T1000 (cell line): ENCODE measurements around the gene TCF7L2.

Source experiments
- DNase-seq: peaks from one replicate; lab custom pipeline; 2025; ENCODE audit warnings: mixed read lengths; lab: John Stamatoyannopoulos, UW

The TCF7L2 gene

DNA sequence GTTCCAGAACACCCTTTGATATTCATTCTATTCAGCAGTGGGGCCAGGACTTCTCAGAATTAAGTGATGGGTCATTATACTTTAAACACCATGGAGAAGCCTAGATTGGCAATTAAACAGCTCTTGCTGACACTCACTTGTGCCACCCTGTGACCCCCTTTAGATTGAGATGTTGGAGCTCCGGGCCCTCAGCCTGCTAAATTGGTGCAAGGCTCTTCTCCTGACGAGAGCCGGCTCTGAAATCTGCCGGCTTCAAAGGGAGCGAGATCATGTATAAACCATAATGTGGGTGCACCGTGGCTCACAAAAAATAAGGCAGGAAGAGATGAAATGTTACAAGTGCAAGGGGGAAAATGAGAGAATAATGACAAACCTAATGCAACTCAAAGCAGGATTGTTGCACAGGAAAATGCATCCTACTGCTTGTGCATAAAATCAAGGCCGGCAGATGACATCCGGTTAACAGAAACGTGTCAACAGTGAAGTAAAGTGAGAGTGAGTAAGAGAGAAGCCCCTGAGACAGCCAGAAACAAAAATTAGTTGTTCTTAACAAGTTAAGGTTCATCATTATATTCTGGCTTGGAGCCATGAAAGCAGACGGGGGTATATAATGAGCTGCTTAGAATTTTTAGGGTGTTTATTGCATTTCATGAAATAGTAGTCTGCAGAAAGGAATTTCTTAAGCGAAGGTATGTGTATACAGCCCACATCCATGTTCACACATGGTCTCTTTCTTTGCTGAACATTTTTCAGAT lies 198.2 kb downstream of the TCF7L2 start:
- no peak for DNase-seq

DNA sequence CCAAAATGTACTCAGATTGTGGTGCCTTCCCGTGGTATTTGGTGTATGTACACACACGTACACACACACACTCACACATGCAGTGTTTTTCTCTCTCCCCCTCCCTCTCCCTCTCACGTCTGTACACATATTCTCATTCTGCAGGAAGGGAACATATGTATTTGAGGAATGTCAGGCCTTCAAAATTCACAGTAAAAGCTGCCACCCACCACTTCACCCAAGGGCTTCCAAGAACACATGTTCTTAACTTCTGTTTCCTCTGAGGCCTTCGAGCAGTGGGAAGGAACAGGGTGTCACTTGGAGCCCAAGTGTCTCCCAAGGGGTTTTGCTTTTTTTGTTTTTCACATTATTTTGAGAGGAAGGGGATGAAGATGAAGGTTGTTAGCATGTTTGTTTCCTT lies 198.9 kb downstream of the TCF7L2 start:
- no peak for DNase-seq

DNA sequence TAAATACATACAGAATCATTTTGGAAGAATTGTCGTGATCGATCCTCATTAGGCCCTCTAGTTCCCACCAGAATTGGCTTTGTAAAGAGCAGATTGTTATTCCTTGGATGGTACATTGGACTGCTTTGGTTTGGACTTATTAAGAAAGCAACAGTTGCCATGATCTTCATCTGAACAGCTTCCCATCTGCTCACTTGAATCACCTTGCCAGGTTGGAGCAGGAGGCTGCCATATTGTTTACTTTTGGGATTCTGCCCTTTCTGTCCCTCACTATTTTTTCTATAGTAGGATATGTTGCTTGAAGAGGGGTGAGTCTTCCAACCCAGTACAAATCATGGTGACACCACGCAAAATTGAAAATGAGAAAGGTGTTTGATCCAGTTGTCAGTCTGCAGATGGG lies 199.6 kb downstream of the TCF7L2 start:
- DNase-seq, result no peak

GRCh38 chr10:113151190-113151666 lies 201.2 kb downstream of the TCF7L2 start:
- no peak for DNase-seq

GRCh38 chr10:113153493-113154102 lies 203.6 kb downstream of the TCF7L2 start:
- DNase-seq, result no peak

DNA sequence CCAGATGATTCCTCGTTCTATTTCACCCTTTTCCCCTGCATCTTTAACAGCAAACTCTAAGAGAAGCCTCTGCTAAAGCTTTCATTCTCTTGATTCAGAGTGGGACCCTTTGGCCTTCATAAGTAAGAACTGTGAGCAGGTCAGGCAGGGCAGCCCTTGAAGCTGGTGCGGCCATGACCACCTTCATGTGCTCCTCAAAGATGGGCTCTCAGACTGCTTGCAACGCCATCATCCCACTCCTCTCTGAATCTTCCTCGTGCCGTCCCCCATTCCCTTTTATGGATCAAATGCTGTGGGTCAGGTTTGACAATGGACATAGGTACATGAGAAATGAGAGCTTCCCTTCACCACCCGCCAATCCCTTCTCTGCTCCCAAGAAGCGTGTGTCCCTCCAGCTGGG lies 207.4 kb downstream of the TCF7L2 start:
- no peak for DNase-seq

DNA sequence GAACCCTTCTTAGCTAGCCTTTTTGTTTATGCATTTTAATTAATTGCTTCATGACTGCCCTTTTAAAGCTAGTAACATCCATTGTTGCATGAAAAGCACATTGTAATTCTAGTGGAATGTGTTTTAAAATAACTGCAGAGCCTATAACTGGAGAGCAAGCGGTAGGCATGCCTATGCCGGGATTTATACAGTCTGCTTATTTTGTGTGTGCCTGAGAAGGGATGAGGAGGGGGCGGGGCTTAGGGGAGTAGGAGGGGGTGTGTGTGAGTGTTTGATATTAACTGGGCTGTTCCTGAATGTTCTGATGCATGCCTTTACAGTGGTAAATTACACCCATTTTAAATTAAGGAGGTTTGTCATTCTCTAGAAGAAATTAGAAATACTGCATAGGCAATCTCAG lies 208.1 kb downstream of the TCF7L2 start:
- DNase-seq, result no peak

- DNase-seq, result no peak
Observed at GRCh38 chr10:113159563-113159962, 209.5 kb downstream of the TCF7L2 start.

DNA sequence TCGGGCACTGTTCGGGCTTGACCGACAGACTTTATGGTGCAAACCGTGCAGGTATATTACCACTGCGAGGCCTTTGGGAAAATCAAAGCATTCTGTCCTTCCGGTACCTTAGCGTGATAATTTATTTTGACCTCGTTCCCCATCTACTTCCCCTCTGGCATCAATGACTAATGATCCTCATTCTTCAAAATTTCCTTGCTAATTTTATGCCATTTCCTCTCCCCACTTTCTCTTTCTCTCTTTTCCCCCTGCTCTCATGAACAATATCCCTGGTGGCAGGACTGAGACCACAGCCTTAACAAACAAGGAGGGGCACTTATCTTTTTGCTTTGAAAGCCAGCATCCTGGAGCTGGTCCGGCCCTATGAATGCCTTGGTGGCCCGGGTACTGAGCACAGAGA lies 210.6 kb downstream of the TCF7L2 start:
- no peak for DNase-seq

GRCh38 chr10:113161066-113161465 lies 211.0 kb downstream of the TCF7L2 start:
- no peak for DNase-seq

DNA sequence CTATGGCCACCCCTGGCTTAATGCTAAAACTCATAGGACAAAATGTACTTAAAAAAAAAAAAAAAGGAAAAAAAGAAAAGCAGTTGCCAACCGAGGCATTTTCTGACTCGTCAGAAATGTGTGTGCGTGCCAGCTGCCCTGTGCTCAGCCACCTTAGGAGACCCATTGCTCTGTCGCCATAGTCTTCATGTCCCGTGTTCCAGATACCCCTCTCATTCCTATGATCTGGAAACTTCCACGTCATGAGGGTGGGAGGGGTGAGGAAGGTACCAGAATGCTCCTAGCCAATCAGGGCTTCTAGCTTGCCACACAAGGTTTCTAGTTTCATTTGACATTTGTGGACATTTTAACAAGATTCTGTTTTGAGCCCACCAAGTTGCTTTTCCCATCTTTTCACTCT lies 212.9 kb downstream of the TCF7L2 start:
- no peak for DNase-seq

- DNase-seq, result no peak
Observed at GRCh38 chr10:113165673-113166072, 215.6 kb downstream of the TCF7L2 start.

- DNase-seq, result no peak
Observed at GRCh38 chr10:113167702-113168101, 217.7 kb downstream of the TCF7L2 start.

DNA sequence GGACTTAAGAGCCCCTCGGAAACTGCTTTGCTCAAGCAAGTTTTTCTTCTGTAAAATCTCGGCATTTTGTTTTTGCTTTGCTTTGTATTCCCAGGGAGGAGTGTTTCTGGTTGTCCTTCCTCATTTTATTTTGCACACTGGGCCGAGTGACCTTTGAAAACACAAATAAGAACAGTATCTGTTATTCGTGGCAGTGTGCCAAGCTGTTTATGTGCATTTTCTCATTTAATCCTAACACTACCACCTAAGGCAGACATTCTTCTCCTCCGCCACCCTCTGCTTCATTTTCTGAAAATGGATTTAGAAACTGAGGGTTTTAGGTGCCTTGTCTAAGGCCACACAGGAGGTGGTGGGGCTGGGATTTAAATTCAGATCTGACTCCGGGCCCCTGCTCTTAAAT lies 218.5 kb downstream of the TCF7L2 start:
- no peak for DNase-seq

DNA sequence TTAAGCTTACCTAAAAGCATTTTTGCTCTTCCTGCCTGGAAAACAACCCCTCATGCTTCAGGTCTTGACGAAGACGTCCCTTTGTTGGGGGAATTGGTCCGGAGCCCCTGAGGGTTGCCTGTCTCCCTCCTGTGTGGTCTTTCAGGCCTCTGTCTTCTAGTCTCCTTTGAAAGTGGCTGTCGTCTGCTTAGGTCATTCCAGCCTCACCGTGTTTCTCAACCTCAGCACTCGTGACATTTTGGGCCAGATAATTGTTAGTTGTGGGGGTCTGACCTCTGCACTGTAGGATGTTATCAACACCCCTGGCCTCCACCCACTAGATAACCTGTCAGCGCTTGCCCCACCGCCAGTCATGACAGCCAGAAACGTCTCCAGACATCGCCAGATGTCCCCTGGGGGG lies 219.1 kb downstream of the TCF7L2 start:
- no peak for DNase-seq

DNA sequence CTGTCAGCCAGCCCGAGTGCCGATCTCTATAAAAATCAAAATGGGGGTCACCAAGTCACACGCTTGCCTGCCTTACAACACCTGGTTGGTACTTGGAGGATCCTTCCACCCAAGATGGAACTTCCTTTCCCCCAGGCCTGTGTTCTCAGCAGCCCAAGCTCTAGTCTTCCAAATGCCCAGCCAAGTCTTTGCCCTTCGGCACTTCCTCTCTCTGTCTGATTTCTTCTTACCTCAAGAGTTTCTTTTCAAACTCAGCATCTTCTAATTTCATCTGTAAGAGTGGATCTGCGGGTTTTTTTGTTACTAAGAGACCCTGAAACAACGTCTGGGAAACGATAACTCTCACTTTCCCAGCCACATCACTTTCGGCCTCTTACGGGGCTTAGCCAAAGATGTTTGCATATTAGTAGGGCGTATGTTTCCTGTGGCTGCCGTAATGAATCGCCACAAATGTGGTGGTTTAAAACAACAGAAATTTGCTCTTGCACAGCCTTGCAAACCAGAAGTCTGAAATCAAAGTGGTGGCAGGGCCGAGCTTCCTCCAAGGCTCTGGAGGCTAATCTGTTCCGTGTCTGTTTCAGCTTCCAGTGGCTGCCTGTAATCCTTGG lies 219.9 kb downstream of the TCF7L2 start:
- DNase-seq, result no peak

GRCh38 chr10:113171662-113172061 lies 221.6 kb downstream of the TCF7L2 start:
- no peak for DNase-seq

GRCh38 chr10:113175176-113175575 lies 225.1 kb downstream of the TCF7L2 start:
- no peak for DNase-seq

DNA sequence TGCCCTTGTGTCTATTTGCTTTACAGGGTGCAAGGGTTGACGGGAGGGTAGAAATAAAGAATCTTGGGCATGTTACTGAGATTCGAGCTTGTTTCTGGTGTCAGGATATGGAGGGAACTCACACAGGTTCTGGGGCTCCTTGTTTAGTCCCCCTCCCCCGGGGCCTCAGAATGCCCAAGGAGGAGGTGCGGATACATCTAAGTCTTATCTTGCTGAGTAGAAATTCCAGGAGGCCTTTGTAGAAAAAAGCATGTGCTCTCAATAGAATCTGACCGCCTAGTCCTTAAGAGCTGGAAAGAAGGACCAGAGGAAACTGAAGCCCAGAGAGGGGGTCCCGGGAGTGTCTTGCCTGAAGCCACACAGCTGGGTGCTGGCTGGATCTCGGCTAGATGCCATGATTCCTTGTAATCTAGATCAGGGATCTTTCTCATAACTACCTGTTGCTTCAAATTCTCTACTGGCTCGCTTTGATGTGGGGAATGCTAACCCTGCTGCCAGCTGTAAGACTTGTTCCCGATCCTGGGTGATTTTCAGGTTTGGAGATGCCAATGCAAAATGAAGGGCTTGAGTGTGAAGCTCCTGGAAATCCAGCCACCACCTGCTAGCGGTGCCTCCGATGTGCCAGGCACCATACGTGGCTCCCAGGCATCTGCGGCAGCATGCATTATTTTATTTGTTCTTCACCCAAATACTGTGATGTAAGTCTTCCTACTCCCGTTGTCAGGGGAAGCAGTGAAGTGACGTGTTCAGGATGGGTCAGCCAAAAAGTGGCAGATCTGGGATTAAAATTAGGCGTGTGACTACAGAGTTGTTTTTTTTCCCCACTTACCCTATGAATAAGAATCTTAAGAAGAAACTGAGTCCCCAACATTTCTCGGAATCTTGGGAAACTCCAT lies 226.0 kb downstream of the TCF7L2 start:
- DNase-seq, result no peak

GRCh38 chr10:113176652-113177155 lies 226.7 kb downstream of the TCF7L2 start:
- no peak for DNase-seq

GRCh38 chr10:113177156-113177935 lies 227.3 kb downstream of the TCF7L2 start:
- DNase-seq, result no peak
